HepG2 (cell line): ENCODE data around the gene SLTM. TPM values are rescaled to one million over a fixed set of nuclear protein-coding genes. Genes with fewer than 3 reads are reported as not detected.

ENCODE experiments used
- CENPBD1 ChIP-seq: sonication (generic); formaldehyde crosslinking; IDR thresholded peaks from 2 replicates; pipeline ENCODE4 v1.8.0; 2022; ENCODE audit warnings: missing genetic modification reagents, low read depth, mild to moderate bottlenecking, borderline replicate concordance
- DMAP1 ChIP-seq: IDR thresholded peaks from 2 replicates; pipeline ENCODE4 v1.6.1; 2016
- ZHX2 ChIP-seq, 2 experiments: sonication (generic) in 1 of 2; formaldehyde crosslinking in 1 of 2; IDR thresholded peaks; 2 replicates each; pipeline versions ENCODE4 v1.6.1 to v1.9.0; 2014 to 2022; ENCODE audit warnings: antibody characterized with exemption in 1 of 2, borderline replicate concordance in 1 of 2, inconsistent platforms in 1 of 2, low read depth in 1 of 2, missing genetic modification reagents in 1 of 2
- ZNF292 ChIP-seq: sonication (generic); formaldehyde crosslinking; IDR thresholded peaks from 2 replicates; pipeline ENCODE4 v1.8.1; 2022; ENCODE audit warnings: mild to moderate bottlenecking, low read depth, missing genetic modification reagents, borderline replicate concordance
- polyA plus RNA-seq, 8 experiments: library from polyadenylated mRNA; depleted of rRNA in 3 of 8; stranded (reverse) in 7 of 8; unstranded in 1 of 8; fragments of >200 nt; fragmentation: Illumina TruSeq in 4 of 8; extraction: Trizol in 4 of 8; gene quantifications; 2 replicates each; pipeline versions ENCODE4 v1.2.1 to v1.2.3, GENCODE V29; 2011 to 2016; ENCODE audit warnings: low read depth in 4 of 8, missing spikeins in 1 of 8, mixed read lengths in 1 of 8; ENCODE audit not compliant: insufficient read depth in 1 of 8
- total RNA-seq, 5 experiments: library from RNA; depleted of rRNA; stranded (reverse); fragments of >200 nt; fragmentation: Illumina TruSeq; extraction: Trizol; gene quantifications; 2 replicates each; pipeline ENCODE4 v1.2.3, GENCODE V29; 2016; ENCODE audit warnings: low read depth in 1 of 5
- TF ChIP-seq, protein P1 (sequence below), 2 experiments: fragments of 450-650 bp in 1 of 2; sonication (generic) in 1 of 2; formaldehyde crosslinking; IDR thresholded peaks; 2 replicates each; pipeline versions ENCODE4 v1.5.0 to v1.8.0; 2020 to 2022; ENCODE audit warnings: mild to moderate bottlenecking in 1 of 2, missing genetic modification reagents in 1 of 2

SLTM gene
- total and polyA plus RNA-seq, 2 of the 13 experiments (the other 11 are each of a cell fraction or from before 2014, with no cell fraction given): 22.0 to 64.2 TPM

GRCh38 chr15:58980351-58980939 lies 47.0 kb upstream of the SLTM start (continued):
- TF ChIP-seq CENPBD1 (no peak), ZHX2 (IDR thresholded peaks at IDR 0.05; ENCODE audit: low read depth) (no peak), ZHX2 (CRISPR knock-in tag; IDR thresholded peaks at IDR 0.05; ENCODE audit: borderline replicate concordance) (no peak), DMAP1 (no peak), ZNF292 (no peak)
- TF ChIP-seq, protein P1, sequence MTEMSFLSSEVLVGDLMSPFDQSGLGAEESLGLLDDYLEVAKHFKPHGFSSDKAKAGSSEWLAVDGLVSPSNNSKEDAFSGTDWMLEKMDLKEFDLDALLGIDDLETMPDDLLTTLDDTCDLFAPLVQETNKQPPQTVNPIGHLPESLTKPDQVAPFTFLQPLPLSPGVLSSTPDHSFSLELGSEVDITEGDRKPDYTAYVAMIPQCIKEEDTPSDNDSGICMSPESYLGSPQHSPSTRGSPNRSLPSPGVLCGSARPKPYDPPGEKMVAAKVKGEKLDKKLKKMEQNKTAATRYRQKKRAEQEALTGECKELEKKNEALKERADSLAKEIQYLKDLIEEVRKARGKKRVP (CRISPR knock-in tag; IDR thresholded peaks at IDR 0.05): no peak
